ENCODE data around the gene EPHA5. TPM values are rescaled to one million over a fixed set of nuclear protein-coding genes. Genes with fewer than 3 reads are reported as not detected.

EPHA5 gene
- total and polyA plus RNA-seq, 2 donors = 0.05 TPM

DNA sequence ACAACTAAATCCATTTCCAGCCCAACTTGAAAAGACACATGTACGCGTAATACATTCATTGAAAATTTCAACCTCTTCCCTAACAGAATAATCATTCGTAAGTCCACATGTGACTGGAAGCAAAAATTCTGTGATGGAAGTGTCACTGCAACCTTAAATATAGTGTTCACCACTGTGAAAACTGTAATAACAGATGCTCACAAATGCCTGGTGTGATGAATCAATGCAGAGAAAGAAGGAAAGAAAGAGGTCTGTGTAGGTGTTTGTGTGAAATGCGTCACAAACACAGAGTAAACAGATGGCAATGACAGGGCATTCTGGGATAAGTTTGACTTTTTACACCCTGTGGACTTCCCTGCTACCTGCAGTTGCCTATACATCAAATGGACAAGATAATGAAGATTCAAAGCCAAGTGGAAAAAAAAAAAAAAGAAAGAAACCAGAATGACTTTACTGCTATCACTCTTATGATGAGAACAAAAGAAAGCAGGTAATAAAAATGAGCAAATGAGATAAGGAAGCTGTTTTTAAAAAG lies 123.3 kb downstream of the EPHA5 start:
- Histone ChIP-seq H3K9me3 (ENCODE audit: control insufficient read depth in 2 of 2, insufficient read depth in 1 of 2, low read length in 1 of 2) (no peaks in the 10 kb centered on the region), H3K36me3 (ENCODE audit: control insufficient read depth in 2 of 2, insufficient read depth in 2 of 2, low read length in 1 of 2) (no peaks in the 10 kb centered on the region), H3K27me3 (ENCODE audit: control insufficient read depth in 2 of 2, insufficient read depth in 1 of 2, low read length in 1 of 2) (no peaks in the 10 kb centered on the region), H3K27ac (ENCODE audit: low read depth in 1 of 2, low read length in 1 of 2) (no peak overlapping the region), H3K4me1 (ENCODE audit: control insufficient read depth in 2 of 2, insufficient read depth in 2 of 2, low read length in 2 of 2) (no peaks in the 10 kb centered on the region), H3K4me3 (ENCODE audit: low read length in 2 of 2) (no peak overlapping the region)
- DNase-seq (ENCODE audit: low read depth in 6 of 9, low spot score in 9 of 9) = no peak
- WGBS = 96% methylated on average over 4 of the region's 4 CpGs

DNA sequence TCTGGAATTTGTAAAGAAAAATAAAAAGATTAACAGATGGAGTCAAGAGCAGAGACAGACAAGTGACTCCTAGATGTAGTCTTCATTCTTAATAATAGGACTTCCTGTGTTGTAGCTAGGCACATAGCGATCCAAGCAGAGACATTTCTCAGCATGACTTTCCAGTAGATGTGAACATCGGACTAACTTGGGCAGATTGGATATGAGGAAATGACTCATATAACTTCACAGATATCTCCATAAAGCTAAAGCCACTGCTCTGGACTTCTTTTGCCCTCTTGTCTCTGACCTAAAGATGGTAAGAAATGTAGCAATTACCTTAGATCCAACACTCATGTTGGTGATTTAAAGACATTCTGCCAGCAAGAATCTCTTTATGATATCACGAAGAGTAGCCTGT lies 131.7 kb downstream of the EPHA5 start:
- no peaks in the 10 kb centered on the region for H3K36me3 ChIP-seq (ENCODE audit: control insufficient read depth in 2 of 2, insufficient read depth in 2 of 2, low read length in 1 of 2)
- no peaks in the 10 kb centered on the region for H3K27me3 ChIP-seq (ENCODE audit: control insufficient read depth in 2 of 2, insufficient read depth in 1 of 2, low read length in 1 of 2)
- 94% methylated on average over 3 of the region's 3 CpGs for WGBS
- H3K9me3 ChIP-seq (ENCODE audit: control insufficient read depth in 2 of 2, insufficient read depth in 1 of 2, low read length in 1 of 2) = no peaks in the 10 kb centered on the region
- H3K4me3 ChIP-seq (ENCODE audit: low read length in 2 of 2) = no peak overlapping the region
- no peak overlapping the region for H3K27ac ChIP-seq (ENCODE audit: low read depth in 1 of 2, low read length in 1 of 2)
- H3K4me1 ChIP-seq (ENCODE audit: control insufficient read depth in 2 of 2, insufficient read depth in 2 of 2, low read length in 2 of 2) = no peaks in the 10 kb centered on the region
- no peak for DNase-seq (ENCODE audit: low read depth in 6 of 9, low spot score in 9 of 9)

DNA sequence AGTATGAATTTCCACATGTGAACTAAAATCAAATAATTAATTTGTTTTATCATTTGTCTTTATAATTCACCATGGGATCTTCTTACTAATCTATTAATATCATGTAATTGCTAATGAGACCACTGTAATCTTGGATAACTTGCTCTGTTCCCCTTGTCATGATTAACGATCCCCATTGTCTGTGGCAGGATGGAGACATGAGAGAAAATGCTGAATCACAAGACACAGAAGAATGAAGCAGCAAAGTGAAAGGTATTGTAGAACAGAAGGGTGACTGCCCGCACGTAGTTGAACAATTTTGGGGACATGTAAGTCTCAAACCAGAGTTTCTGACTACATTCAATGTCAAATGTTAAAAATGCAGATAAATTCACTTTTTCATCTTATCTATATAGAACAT lies 135.2 kb downstream of the EPHA5 start:
- no peaks in the 10 kb centered on the region for H3K4me1 ChIP-seq (ENCODE audit: control insufficient read depth in 2 of 2, insufficient read depth in 2 of 2, low read length in 2 of 2)
- H3K27ac ChIP-seq (ENCODE audit: low read depth in 1 of 2, low read length in 1 of 2) = no peak overlapping the region
- no peaks in the 10 kb centered on the region for H3K9me3 ChIP-seq (ENCODE audit: control insufficient read depth in 2 of 2, insufficient read depth in 1 of 2, low read length in 1 of 2)
- no peak overlapping the region for H3K4me3 ChIP-seq (ENCODE audit: low read length in 2 of 2)
- H3K27me3 ChIP-seq (ENCODE audit: control insufficient read depth in 2 of 2, insufficient read depth in 1 of 2, low read length in 1 of 2) = no peaks in the 10 kb centered on the region
- H3K36me3 ChIP-seq (ENCODE audit: control insufficient read depth in 2 of 2, insufficient read depth in 2 of 2, low read length in 1 of 2) = no peaks in the 10 kb centered on the region
- 27% methylated on average over 3 of the region's 3 CpGs for WGBS
- DNase-seq (ENCODE audit: low read depth in 6 of 9, low spot score in 9 of 9) = no peak

- DNase-seq (ENCODE audit: low read depth in 6 of 9, low spot score in 9 of 9) = no peak
- Histone ChIP-seq H3K27me3 (ENCODE audit: control insufficient read depth in 2 of 2, insufficient read depth in 1 of 2, low read length in 1 of 2) (no peaks in the 10 kb centered on the region), H3K36me3 (ENCODE audit: control insufficient read depth in 2 of 2, insufficient read depth in 2 of 2, low read length in 1 of 2) (no peaks in the 10 kb centered on the region), H3K4me3 (ENCODE audit: low read length in 2 of 2) (no peak overlapping the region), H3K27ac (ENCODE audit: low read depth in 1 of 2, low read length in 1 of 2) (no peak overlapping the region), H3K9me3 (ENCODE audit: control insufficient read depth in 2 of 2, insufficient read depth in 1 of 2, low read length in 1 of 2) (no peaks in the 10 kb centered on the region), H3K4me1 (ENCODE audit: control insufficient read depth in 2 of 2, insufficient read depth in 2 of 2, low read length in 2 of 2) (no peaks in the 10 kb centered on the region)
- 40% methylated on average over 1 of the region's 1 CpG for WGBS
Observed at GRCh38 chr4:65521666-65522065, 148.6 kb downstream of the EPHA5 start.

GRCh38 chr4:65515646-65516045 lies 154.6 kb downstream of the EPHA5 start:
- H3K9me3 ChIP-seq (ENCODE audit: control insufficient read depth in 2 of 2, insufficient read depth in 1 of 2, low read length in 1 of 2) = no peaks in the 10 kb centered on the region
- H3K27me3 ChIP-seq (ENCODE audit: control insufficient read depth in 2 of 2, insufficient read depth in 1 of 2, low read length in 1 of 2) = no peaks in the 10 kb centered on the region
- no peak overlapping the region for H3K27ac ChIP-seq (ENCODE audit: low read depth in 1 of 2, low read length in 1 of 2)
- DNase-seq (ENCODE audit: low read depth in 6 of 9, low spot score in 9 of 9) = no peak
- H3K4me1 ChIP-seq (ENCODE audit: control insufficient read depth in 2 of 2, insufficient read depth in 2 of 2, low read length in 2 of 2) = no peaks in the 10 kb centered on the region
- 70% methylated on average over 2 of the region's 2 CpGs for WGBS
- no peaks in the 10 kb centered on the region for H3K36me3 ChIP-seq (ENCODE audit: control insufficient read depth in 2 of 2, insufficient read depth in 2 of 2, low read length in 1 of 2)
- H3K4me3 ChIP-seq (ENCODE audit: low read length in 2 of 2) = no peak overlapping the region

DNA sequence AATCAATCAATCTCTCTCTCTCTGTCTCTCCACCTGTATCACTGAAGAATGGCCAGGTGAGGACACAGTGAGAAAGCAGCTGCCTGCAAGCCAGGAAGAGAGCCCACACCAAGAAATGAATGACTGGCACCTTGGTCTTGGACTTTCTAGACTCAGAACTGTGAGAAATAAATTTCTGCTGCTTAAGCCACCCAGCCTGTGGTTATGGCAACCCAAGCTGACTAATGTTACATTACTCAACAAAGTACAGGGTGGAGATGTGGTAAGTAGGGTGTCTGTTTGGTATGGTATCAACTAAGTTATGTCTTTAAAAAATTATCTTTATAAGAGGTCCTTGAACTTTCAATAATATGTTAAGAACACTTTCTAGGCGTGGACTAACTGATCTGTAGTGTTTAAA lies 159.3 kb downstream of the EPHA5 start:
- no peaks in the 10 kb centered on the region for H3K4me1 ChIP-seq (ENCODE audit: control insufficient read depth in 2 of 2, insufficient read depth in 2 of 2, low read length in 2 of 2)
- no peak overlapping the region for H3K27ac ChIP-seq (ENCODE audit: low read depth in 1 of 2, low read length in 1 of 2)
- H3K9me3 ChIP-seq (ENCODE audit: control insufficient read depth in 2 of 2, insufficient read depth in 1 of 2, low read length in 1 of 2) = no peaks in the 10 kb centered on the region
- WGBS = 74% methylated on average over 1 of the region's 1 CpG
- H3K27me3 ChIP-seq (ENCODE audit: control insufficient read depth in 2 of 2, insufficient read depth in 1 of 2, low read length in 1 of 2) = no peaks in the 10 kb centered on the region
- DNase-seq (ENCODE audit: low read depth in 6 of 9, low spot score in 9 of 9) = no peak
- H3K36me3 ChIP-seq (ENCODE audit: control insufficient read depth in 2 of 2, insufficient read depth in 2 of 2, low read length in 1 of 2) = no peaks in the 10 kb centered on the region
- H3K4me3 ChIP-seq (ENCODE audit: low read length in 2 of 2) = no peak overlapping the region

DNA sequence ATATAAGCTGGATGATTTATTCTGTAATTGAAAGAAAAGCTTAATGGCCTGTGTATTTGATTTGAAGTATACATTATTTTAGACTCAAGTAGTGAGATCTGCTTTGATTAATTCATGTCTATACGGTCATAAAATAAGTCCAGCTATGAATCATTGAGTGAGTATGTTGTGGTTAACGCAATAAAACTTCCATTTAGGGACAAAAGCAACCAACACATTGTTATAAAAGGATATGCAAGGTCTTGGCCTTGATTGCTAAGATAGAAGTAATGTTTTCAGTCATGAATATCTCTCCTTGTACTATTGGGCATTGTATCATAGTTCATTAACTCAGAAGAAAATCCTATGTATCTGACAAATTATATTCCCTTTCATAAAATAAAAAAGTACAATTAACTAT lies 162.1 kb downstream of the EPHA5 start:
- 90% methylated on average over 2 of the region's 2 CpGs for WGBS
- no peak overlapping the region for H3K27ac ChIP-seq (ENCODE audit: low read depth in 1 of 2, low read length in 1 of 2)

DNA sequence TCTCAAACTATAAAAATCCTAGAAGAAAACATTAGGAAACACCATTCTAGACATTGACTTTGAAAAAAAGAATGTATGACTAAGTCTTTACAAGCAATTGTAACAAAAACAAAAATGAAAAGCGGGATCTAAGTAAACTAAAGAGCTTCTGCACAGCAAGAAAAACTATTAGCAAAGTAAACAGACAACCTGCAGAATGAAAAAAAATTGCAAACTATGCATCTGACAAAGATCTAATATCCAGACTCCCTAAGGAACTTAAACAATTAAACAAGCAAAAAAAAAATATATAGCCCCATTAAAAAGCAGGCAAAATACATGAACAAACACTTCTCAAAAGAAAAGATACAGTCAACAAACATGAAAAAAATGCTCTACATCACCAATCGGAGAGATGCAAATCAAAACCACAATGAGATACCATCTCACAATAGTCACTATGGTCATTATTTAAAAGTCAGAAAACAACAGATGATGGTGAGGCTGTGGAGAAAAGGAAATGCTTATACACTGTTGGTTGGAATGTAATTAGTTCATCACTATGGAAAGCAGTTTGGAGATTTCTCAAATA lies 168.1 kb downstream of the EPHA5 start:
- Histone ChIP-seq H3K27me3 (ENCODE audit: control insufficient read depth in 2 of 2, insufficient read depth in 1 of 2, low read length in 1 of 2) (no peaks in the 10 kb centered on the region), H3K4me3 (ENCODE audit: low read length in 2 of 2) (no peak overlapping the region), H3K4me1 (ENCODE audit: control insufficient read depth in 2 of 2, insufficient read depth in 2 of 2, low read length in 2 of 2) (no peaks in the 10 kb centered on the region), H3K27ac (ENCODE audit: low read depth in 1 of 2, low read length in 1 of 2) (no peak overlapping the region), H3K9me3 (ENCODE audit: control insufficient read depth in 2 of 2, insufficient read depth in 1 of 2, low read length in 1 of 2) (no peaks in the 10 kb centered on the region), H3K36me3 (ENCODE audit: control insufficient read depth in 2 of 2, insufficient read depth in 2 of 2, low read length in 1 of 2) (no peaks in the 10 kb centered on the region)
- 85% methylated on average over 2 of the region's 2 CpGs for WGBS
- no peak for DNase-seq (ENCODE audit: low read depth in 6 of 9, low spot score in 9 of 9)

More for the DNA sequence above, 162.1 kb downstream of the EPHA5 start:
- Histone ChIP-seq H3K4me1 (ENCODE audit: control insufficient read depth in 2 of 2, insufficient read depth in 2 of 2, low read length in 2 of 2) (no peaks in the 10 kb centered on the region), H3K27me3 (ENCODE audit: control insufficient read depth in 2 of 2, insufficient read depth in 1 of 2, low read length in 1 of 2) (no peaks in the 10 kb centered on the region), H3K9me3 (ENCODE audit: control insufficient read depth in 2 of 2, insufficient read depth in 1 of 2, low read length in 1 of 2) (no peaks in the 10 kb centered on the region), H3K4me3 (ENCODE audit: low read length in 2 of 2) (no peak overlapping the region), H3K36me3 (ENCODE audit: control insufficient read depth in 2 of 2, insufficient read depth in 2 of 2, low read length in 1 of 2) (no peaks in the 10 kb centered on the region)
- no peak for DNase-seq (ENCODE audit: low read depth in 6 of 9, low spot score in 9 of 9)

GRCh38 chr4:65498606-65499005 lies 171.7 kb downstream of the EPHA5 start:
- Histone ChIP-seq H3K9me3 (ENCODE audit: control insufficient read depth in 2 of 2, insufficient read depth in 1 of 2, low read length in 1 of 2) (no peaks in the 10 kb centered on the region), H3K4me3 (ENCODE audit: low read length in 2 of 2) (no peak overlapping the region), H3K36me3 (ENCODE audit: control insufficient read depth in 2 of 2, insufficient read depth in 2 of 2, low read length in 1 of 2) (no peaks in the 10 kb centered on the region), H3K4me1 (ENCODE audit: control insufficient read depth in 2 of 2, insufficient read depth in 2 of 2, low read length in 2 of 2) (no peaks in the 10 kb centered on the region), H3K27ac (ENCODE audit: low read depth in 1 of 2, low read length in 1 of 2) (no peak overlapping the region), H3K27me3 (ENCODE audit: control insufficient read depth in 2 of 2, insufficient read depth in 1 of 2, low read length in 1 of 2) (no peaks in the 10 kb centered on the region)
- 71% methylated on average over 2 of the region's 2 CpGs for WGBS
- no peak for DNase-seq (ENCODE audit: low read depth in 6 of 9, low spot score in 9 of 9)

All from thymus (tissue), 11 donors.